Epithelial cell of proximal tubule (primary cell): ENCODE data around the gene GNAZ. TPM values are rescaled to one million over a fixed set of nuclear protein-coding genes. Genes with fewer than 3 reads are reported as not detected.

Experiments used
- DNase-seq: peaks from one replicate; pipeline ENCODE4 v3.0.0-alpha.2; 2011; ENCODE audit warnings: low read depth
- H3K4me3 ChIP-seq: 2 replicates; pipeline ENCODE4 v1.5.1; 2011; ENCODE audit warnings: low read depth, mild to moderate bottlenecking, low read length
- total RNA-seq: library from RNA; depleted of rRNA; stranded (reverse); fragments of >200 nt; gene quantifications from 2 replicates; pipeline ENCODE4 v1.2.3, GENCODE V29; 2015
- TF ChIP-seq, protein P1 (sequence below): conservative IDR thresholded peaks from 2 replicates; pipeline ENCODE4 v1.5.1; 2012; ENCODE audit warnings: low read depth, mild to moderate bottlenecking, low read length

GNAZ gene
- total RNA-seq, 1 donor from 2014 or later, result 10.3 TPM

DNA sequence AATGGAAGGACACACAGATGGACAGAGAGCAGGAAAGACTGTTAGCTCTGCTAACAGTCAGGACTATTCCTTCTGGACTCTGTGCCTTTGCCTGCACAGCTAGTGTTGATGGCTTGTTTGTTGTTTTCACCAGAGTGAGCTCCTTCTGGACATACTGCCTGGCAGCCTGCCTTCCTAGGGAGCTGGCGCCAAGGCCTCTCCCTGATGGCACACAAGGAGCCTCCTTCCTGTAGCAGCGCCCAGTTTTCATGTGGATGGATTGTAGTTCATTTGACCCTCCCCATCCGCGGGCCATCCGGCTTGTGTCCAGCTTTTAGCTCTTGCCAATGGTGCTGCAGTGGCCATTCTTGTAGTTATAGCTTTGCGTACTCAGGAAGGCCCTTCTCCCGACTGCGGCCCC lies 93.3 kb downstream of the GNAZ start:
- H3K4me3 ChIP-seq, result no peak overlapping the region
- no peak for DNase-seq
- TF ChIP-seq, protein P1, sequence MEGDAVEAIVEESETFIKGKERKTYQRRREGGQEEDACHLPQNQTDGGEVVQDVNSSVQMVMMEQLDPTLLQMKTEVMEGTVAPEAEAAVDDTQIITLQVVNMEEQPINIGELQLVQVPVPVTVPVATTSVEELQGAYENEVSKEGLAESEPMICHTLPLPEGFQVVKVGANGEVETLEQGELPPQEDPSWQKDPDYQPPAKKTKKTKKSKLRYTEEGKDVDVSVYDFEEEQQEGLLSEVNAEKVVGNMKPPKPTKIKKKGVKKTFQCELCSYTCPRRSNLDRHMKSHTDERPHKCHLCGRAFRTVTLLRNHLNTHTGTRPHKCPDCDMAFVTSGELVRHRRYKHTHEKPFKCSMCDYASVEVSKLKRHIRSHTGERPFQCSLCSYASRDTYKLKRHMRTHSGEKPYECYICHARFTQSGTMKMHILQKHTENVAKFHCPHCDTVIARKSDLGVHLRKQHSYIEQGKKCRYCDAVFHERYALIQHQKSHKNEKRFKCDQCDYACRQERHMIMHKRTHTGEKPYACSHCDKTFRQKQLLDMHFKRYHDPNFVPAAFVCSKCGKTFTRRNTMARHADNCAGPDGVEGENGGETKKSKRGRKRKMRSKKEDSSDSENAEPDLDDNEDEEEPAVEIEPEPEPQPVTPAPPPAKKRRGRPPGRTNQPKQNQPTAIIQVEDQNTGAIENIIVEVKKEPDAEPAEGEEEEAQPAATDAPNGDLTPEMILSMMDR, result no peak

DNA sequence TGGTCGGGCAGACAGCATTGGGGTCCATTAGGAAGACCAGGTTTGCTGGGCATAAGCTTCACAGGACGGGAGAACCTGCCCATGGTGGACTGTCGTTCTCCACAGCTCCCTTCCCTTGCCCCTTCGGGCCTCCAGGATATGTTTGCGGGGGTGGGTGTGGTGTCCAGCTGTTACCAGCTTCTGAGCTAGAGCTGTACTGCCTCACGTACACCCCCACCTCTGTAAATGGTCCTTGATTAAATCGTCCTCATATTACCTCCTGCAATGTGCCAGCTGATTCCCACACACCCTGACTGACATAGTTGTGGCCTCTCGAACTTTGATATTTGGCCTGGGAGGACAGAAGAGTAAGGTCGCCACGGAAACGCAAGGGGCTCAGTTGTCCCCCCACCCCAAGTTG lies 93.8 kb downstream of the GNAZ start:
- TF ChIP-seq, protein P1, result no peak
- H3K4me3 ChIP-seq, result no peak overlapping the region
- no peak for DNase-seq

DNA sequence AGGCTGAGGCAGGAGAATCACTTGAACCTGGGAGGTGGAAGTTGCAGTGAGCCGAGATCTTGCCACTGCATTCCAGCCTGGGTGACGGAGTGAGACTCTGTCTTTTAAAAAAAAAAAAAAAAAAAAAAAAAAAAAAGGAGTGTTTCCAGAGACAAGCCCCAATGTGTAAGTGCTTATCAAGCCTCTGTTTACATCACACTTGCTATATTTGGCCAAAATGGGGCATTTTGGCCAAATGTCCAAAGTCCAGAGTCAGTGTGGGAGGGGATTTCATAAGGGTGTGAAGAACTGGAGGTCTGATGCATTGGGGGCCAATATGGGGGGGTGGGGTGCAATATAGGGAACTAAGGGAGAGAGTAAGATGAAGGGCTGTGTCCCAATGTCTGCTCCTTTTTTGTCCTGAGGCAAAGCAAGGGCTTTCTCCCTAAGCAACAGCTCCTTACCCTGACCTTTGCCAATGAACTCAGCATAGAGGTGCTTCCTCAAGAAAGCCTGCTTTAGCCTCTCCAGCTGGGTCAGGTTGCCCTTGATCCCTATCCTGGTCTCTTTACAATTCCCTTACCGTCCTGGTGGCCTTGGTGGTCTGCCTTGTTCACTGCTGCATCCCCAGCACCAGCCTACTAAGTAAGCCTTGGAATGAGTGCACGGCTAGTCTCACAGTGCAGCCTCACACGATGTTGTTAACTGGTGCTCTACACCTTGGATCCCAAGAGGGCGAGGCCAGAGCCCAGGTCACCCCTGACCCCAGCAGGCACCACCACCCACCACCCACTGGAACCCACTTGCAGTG lies 95.9 kb downstream of the GNAZ start:
- DNase-seq, result no peak
- TF ChIP-seq, protein P1, result no peak
- no peak overlapping the region for H3K4me3 ChIP-seq

DNA sequence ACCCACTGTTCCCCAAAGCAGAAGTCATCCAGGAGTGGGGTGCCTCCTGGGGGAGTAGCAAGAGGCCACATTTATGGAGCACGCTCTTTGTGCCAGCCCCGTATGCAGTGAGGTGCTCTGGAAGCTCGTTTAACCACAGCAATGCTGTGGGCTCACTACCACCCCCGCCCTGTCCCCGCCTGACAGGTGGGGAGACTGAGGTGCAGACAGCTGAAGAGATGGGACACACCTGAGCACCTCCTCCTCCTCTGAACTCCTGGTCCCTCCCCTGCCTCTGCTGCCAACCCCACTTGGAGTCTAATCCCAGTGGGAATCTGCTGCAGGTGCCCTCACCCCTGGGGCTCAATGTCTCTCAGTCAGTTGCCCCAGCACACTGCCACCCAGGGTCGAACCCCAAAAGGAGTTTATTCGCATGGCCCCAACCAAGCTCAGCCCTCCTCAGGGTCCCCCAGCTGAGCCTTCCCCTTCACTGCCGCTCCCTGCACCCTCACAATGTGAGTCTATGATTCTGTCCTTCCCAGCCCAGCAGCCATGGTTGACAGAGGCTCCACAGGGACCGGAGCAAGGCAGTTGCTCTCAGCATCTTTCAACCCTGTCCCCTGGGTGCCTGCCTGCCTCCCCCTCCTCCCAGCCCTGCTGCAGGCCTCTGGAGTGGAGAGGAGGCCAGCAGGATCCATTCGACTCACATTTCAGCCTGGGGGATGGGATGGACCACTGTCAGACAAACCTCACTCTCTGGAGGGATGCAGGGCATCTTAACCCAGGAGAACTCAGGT lies 96.7 kb downstream of the GNAZ start:
- TF ChIP-seq, protein P1, result no peak
- DNase-seq, result no peak
- H3K4me3 ChIP-seq, result no peak overlapping the region

DNA sequence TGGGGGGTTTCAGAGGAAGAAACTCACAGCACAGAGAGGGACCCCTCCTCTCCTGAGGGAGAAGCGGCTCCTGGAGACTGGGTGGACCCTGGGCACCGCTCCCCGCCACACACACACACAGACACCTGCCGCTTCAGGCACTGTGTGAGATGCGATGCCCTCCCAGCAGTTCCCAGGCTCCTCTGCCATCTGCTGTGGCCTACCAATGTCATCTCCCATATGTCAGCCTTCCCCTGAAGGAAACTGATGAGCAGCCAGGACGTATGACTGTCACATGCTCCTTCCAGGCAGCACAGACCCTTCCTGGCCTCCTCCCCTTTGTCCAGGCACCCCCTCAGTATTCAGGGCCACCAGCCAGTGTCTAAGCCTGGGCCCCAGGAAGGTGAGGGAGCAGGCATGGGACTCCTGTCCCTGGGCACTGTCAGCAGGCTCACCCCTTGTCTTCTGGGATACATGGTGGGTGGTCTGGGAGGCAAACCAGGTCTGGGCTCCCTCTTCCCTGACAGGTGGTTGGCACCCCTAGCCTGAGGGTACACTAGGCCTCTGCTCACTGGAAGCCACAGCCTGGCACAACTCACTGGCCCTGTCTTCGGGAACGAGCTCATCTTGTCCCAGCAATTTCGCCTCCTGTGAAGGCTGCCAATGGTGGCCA lies 98.2 kb downstream of the GNAZ start:
- no peak for DNase-seq
- H3K4me3 ChIP-seq, result no peak overlapping the region
- TF ChIP-seq, protein P1, result no peak

DNA sequence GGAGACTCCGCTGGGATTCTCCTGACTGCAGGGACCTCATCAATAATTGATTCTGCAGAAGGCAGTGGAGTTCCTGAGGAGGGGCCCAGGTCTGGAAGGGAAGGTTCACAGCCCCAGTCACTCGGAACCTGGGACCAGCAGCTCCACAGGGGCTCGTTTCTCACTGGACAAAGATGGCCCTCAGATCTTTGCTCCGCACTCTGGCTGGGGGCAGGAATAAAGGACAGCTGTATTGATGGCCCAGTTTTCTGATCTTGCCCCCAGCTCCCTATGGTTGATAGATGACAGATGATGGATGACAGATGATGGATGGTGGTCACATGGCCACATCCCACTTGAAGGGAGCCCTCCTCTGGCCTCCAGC lies 98.7 kb downstream of the GNAZ start:
- no peak overlapping the region for H3K4me3 ChIP-seq
- no peak for DNase-seq
- TF ChIP-seq, protein P1, result no peak

Other genes starting within 250 kb of the GNAZ start
- not detected in 2 replicates for gene IGLL5, start 182.7 kb upstream of the GNAZ start, total RNA-seq
- 0.17 and 0.72 TPM in 2 replicates for gene RSPH14, start 71.5 kb downstream of the GNAZ start, total RNA-seq
- 3.4 and 3.5 TPM in 2 replicates for gene RAB36, start 75.0 kb downstream of the GNAZ start, total RNA-seq
- gene BCR, start 110.0 kb downstream of the GNAZ start, total RNA-seq, result 46.9 and 69.0 TPM in 2 replicates